ENCODE measurements around the gene LCN9. TPM values are rescaled to one million over a fixed set of nuclear protein-coding genes. Genes with fewer than 3 reads are reported as not detected.

The LCN9 gene
- total and polyA plus RNA-seq, 2 of the 4 experiments (the other 2 are of a cell fraction), result not detected

DNA sequence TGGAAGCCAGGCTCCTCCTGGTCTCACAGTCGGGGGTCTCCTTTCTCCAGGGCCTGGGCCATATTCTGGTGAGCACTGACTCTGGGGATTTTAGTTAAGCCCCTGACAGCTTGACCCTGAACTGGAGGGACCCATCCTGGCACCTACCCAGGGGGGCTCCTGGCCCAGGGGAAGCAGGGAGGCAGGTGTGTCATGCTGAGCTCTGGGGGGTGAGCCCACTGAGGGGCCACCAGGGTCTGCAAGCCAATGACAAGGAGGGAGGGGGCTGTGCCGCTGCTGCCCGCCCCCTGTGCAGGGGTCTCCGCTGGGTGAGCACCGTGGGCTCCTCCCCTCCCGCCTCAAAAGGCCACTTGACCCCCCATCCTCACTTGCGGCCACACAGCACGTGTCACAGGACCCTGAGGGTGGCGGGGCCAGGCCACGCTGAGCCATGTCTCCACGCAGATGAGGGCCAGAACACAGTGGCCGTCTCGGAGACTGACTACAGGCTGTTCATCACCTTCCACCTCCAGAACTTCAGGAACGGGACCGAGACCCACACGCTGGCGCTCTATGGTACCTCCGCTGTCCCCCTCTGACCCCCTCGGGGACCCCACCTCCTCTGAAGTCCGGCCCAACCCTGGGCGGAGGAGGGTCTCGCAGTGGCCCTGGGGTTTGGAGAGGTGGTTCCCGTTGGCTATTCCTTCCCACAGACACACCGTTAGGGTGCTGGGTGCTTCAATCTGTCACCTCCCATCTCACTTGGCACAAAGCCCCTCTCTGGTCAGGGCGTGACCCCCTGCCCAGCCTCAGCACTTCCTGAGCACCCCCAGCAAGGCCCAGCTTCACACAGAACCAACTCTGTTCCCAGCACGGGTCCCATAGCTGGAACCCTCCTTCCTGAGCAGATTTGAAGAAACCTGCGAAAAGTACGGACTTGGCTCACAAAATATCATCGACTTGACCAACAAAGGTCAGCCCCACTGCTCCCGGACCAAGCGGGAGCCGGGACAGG is 2.0 kb downstream of the LCN9 start:
- Histone ChIP-seq H3K4me1 (ENCODE audit: control insufficient read depth, insufficient read depth, low read length) (no peaks in the 10 kb centered on the region), H3K9me3 (ENCODE audit: control insufficient read depth, insufficient read depth, low read length) (peaks cover 3% of the 10 kb centered on the region; the same call in 1 of the 2 replicates), H3K4ac (ENCODE audit: low read depth, low read length) (no peak overlapping the region), H2BK120ac (ENCODE audit: low read depth, low read length) (no peak overlapping the region), H4K20me1 (ENCODE audit: insufficient read depth, low read length) (no peaks in the 10 kb centered on the region), H3K9ac (ENCODE audit: low read depth, low read length) (no peak overlapping the region), H3K27me3 (ENCODE audit: control insufficient read depth, insufficient read depth, low read length) (no peaks in the 10 kb centered on the region), H2BK15ac (ENCODE audit: low read depth, low read length) (no peak overlapping the region), H3K23ac (ENCODE audit: low read depth, low read length) (no peak overlapping the region), H3K56ac (ENCODE audit: extremely low read depth, insufficient read depth, low read length) (no peak overlapping the region), H3K36me3 (ENCODE audit: control insufficient read depth, insufficient read depth, low read length) (no peaks in the 10 kb centered on the region), H4K8ac (ENCODE audit: low read depth in 2 of 2, low read length in 2 of 2) (no peak overlapping the region), H3K4me3 (ENCODE audit: insufficient read depth, low read depth, low read length) (no peak overlapping the region), H2AFZ (replicated peaks; ENCODE audit: low read length, poor library complexity) (no peak overlapping the region), H4K91ac (ENCODE audit: insufficient read depth, low read depth, low read length) (no peak overlapping the region), H3K79me1 (ENCODE audit: low read depth in 1 of 2, low read length in 2 of 2) (no peaks in the 10 kb centered on the region), H2AK5ac (ENCODE audit: low read depth, low read length) (no peak overlapping the region), H4K5ac (ENCODE audit: low read depth, low read length) (no peak overlapping the region), H3K18ac (ENCODE audit: low read depth, low read length) (no peak overlapping the region), H3K14ac (replicated peaks; ENCODE audit: low read depth, low read length) (no peak overlapping the region), H3K27ac (ENCODE audit: insufficient read depth, low read length) (no peak overlapping the region), H2BK20ac (ENCODE audit: low read depth, low read length) (no peak overlapping the region), H2AK9ac (replicated peaks; ENCODE audit: low read depth, low read length, poor library complexity) (no peak overlapping the region), H3K9me1 (ENCODE audit: insufficient read depth, low read length) (no peaks in the 10 kb centered on the region), H2BK5ac (ENCODE audit: low read depth, low read length, poor library complexity, severe bottlenecking) (no peak overlapping the region), H3K4me2 (ENCODE audit: low read depth, low read length) (no peak overlapping the region)
- in situ Hi-C loops (cut with MboI; ENCODE audit: low sequenced_read_pairs), result no loop called here
- TF ChIP-seq BHLHE40 (IDR thresholded peaks at IDR 0.05; ENCODE audit: low read depth, low read length) (no peak), CEBPB (IDR thresholded peaks at IDR 0.05; ENCODE audit: low read depth, low read length) (no peak)
- ChIA-PET CTCF (no interaction called here), POLR2A (ENCODE audit: unreplicated experiment) (no interaction called here)
- intact Hi-C loops (cut with micrococcal nuclease), result no loop called here
- BruUV-seq (replicated peaks), result no TSS peak
- WGBS, 2 experiments (ENCODE audit: extremely low coverage in 2 of 2, insufficient read length in 1 of 2), result no CpG with 5 or more reads among the region's 32 CpGs
- ATAC-seq (ENCODE audit: low read depth), result no peak
- dilution Hi-C loops (cut with HindIII; ENCODE audit: low sequenced_read_pairs, unreplicated experiment), result no loop called here
- DNase-seq, result no peak
